Left lung (tissue), 10 donors: ENCODE data around the gene PITPNM1. TPM values are rescaled to one million over a fixed set of nuclear protein-coding genes. Genes with fewer than 3 reads are reported as not detected.

Source experiments
- ATAC-seq: fragments of 200-7000 bp; cut with Tn5 transposase; one replicate; pipeline ENCODE4 v1.9.1; 2020; ENCODE audit warnings: moderate library complexity
- DNase-seq, 4 donors: peaks; one replicate each; pipeline ENCODE4 v3.0.0-alpha.2; 2013 to 2020
- H3K27ac ChIP-seq, 2 donors: fragments of 200-600 bp; sonication (generic) in 1 of 2; one replicate each; pipeline versions ENCODE4 v1.5.0 to v1.8.0; 2020 to 2021
- H3K27me3 ChIP-seq, 2 donors: fragments of 200-600 bp; sonication (generic) in 1 of 2; one replicate each; pipeline versions ENCODE4 v1.5.0 to v1.8.0; 2020 to 2021
- H3K36me3 ChIP-seq, 2 donors: fragments of 200-600 bp; sonication (generic) in 1 of 2; one replicate each; pipeline versions ENCODE4 v1.5.0 to v1.8.0; 2020 to 2021
- H3K4me1 ChIP-seq, 2 donors: fragments of 200-600 bp; one replicate each; pipeline ENCODE4 v1.8.0; 2021
- H3K4me3 ChIP-seq, 2 donors: fragments of 200-600 bp; sonication (generic) in 1 of 2; one replicate each; pipeline versions ENCODE4 v1.5.0 to v1.8.0; 2020 to 2021; ENCODE audit warnings: mild to moderate bottlenecking in 1 of 2
- H3K9me3 ChIP-seq, 2 donors: fragments of 200-600 bp; sonication (generic) in 1 of 2; one replicate each; pipeline versions ENCODE4 v1.5.0 to v1.8.0; 2020 to 2021
- CTCF ChIP-seq, 2 donors: fragments of 200-600 bp; sonication (generic) in 1 of 2; IDR thresholded peaks; one replicate each; pipeline versions ENCODE4 v1.5.0 to v1.8.0; 2021; ENCODE audit warnings: antibody characterized with exemption in 2 of 2
- intact Hi-C, 2 donors: fragments of 100-400 bp; cut with DNase I; formaldehyde crosslinking; loops; one replicate each; pipeline versions ENCODE4 v1.11.2 to v1.14.2; 2022
- polyA plus RNA-seq, 6 donors: library from polyadenylated mRNA; unstranded; fragments of 120-200 nt; gene quantifications; one replicate each; pipeline ENCODE4 v1.2.1, GENCODE V29; 2013; ENCODE audit not compliant: insufficient read length in 6 of 6
- total RNA-seq, 2 donors: library from RNA; stranded (reverse); fragmentation: NEBNext Ultra II Directional; extraction: Animal tissue kit (Norgen Biotek cat#: 25700); gene quantifications; one replicate each; pipeline ENCODE4 v1.2.1, GENCODE V29; 2021
- donor health status: DM: no; HTN: yes; CAD: no.
- donor health status: DM: no; HTN: no; CAD: no.

The PITPNM1 gene
- total and polyA plus RNA-seq, 8 donors: 15.5 to 55.5 (median 24.6) TPM

- intact Hi-C loops: no loop called here
- ATAC-seq: no peak
- no peak overlapping the region for H3K27ac ChIP-seq
- H3K36me3 ChIP-seq: peaks cover 0 to 96% of the 10 kb centered on the region in 2 donors
- H3K9me3 ChIP-seq: no peaks in the 10 kb centered on the region
- H3K4me1 ChIP-seq: peaks cover 0 to 5% of the 10 kb centered on the region in 2 donors
- DNase-seq: peak in 1 of 4 donors; percentile 64
- no peak for TF ChIP-seq CTCF (IDR thresholded peaks at IDR 0.05)
- H3K27me3 ChIP-seq: no peaks in the 10 kb centered on the region
- no peak overlapping the region for H3K4me3 ChIP-seq
These were observed 13.7 kb downstream of the PITPNM1 start for GRCh38 chr11:67491276-67492068.

- DNase-seq (peak in 1 of 4 donors; percentile 72), ATAC-seq (no peak)
- Histone ChIP-seq H3K36me3 (peaks cover 0 to 88% of the 10 kb centered on the region in 2 donors), H3K4me1 (peaks cover 0 to 13% of the 10 kb centered on the region in 2 donors), H3K27me3 (no peaks in the 10 kb centered on the region), H3K4me3 (no peak overlapping the region), H3K27ac (no peak overlapping the region), H3K9me3 (no peaks in the 10 kb centered on the region)
- intact Hi-C loops: no loop called here
- TF ChIP-seq CTCF (IDR thresholded peaks at IDR 0.05): no peak
These were observed 14.5 kb downstream of the PITPNM1 start for GRCh38 chr11:67490727-67491065.

- Histone ChIP-seq H3K4me3 (no peak overlapping the region), H3K9me3 (no peaks in the 10 kb centered on the region), H3K27ac (no peak overlapping the region), H3K27me3 (no peaks in the 10 kb centered on the region), H3K36me3 (peaks cover 0 to 82% of the 10 kb centered on the region in 2 donors), H3K4me1 (peaks cover 2 to 19% of the 10 kb centered on the region in 2 donors)
- no peak for TF ChIP-seq CTCF (IDR thresholded peaks at IDR 0.05)
- intact Hi-C loops: no loop called here
- peak in 1 of 4 donors; percentile 61 for DNase-seq
- ATAC-seq: no peak
These were observed 15.1 kb downstream of the PITPNM1 start for GRCh38 chr11:67489885-67490726.

GRCh38 chr11:67489203-67489884, 15.8 kb downstream of the PITPNM1 start:
- intact Hi-C loops: no loop called here
- no peak for TF ChIP-seq CTCF (IDR thresholded peaks at IDR 0.05)
- DNase-seq (peak in 1 of 4 donors; percentile 74), ATAC-seq (no peak)
- no peak overlapping the region for H3K4me3 ChIP-seq
- no peak overlapping the region for H3K27ac ChIP-seq
- H3K4me1 ChIP-seq: peaks cover 2 to 26% of the 10 kb centered on the region in 2 donors
- no peaks in the 10 kb centered on the region for H3K27me3 ChIP-seq
- H3K36me3 ChIP-seq: peaks cover 0 to 76% of the 10 kb centered on the region in 2 donors
- H3K9me3 ChIP-seq: no peaks in the 10 kb centered on the region
